ENCODE measurements around the gene CPNE8.

The CPNE8 gene

GRCh38 chr12:38695057-38695456, 210.3 kb downstream of the CPNE8 start:
- TF ChIP-seq GATA2 (IDR thresholded peaks at IDR 0.05; ENCODE audit: low read depth, low read length), result no peak
- TF ChIP-seq GATA3 (IDR thresholded peaks at IDR 0.05; ENCODE audit: low read depth, low read length), result no peak

DNA sequence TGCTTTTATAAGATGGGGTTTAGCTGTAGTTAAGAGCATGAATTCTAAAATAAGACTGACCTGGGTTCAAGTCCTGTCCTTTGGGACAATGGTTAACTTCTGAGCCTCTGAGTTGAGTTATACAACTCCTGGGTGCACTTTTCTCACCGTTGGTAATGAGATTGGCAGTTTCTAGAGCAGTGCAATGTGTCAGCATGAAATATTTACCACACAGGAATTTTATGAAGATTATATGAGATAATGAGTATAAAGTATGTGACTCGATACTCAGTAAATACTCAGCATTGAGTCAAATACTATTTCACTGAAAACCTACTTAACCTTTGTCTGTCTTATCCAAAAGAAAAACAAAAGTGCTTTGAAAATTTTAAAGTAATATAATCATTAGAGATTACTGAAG, 214.2 kb downstream of the CPNE8 start:
- TF ChIP-seq GATA3 (IDR thresholded peaks at IDR 0.05; ENCODE audit: low read depth, low read length), result no peak
- TF ChIP-seq GATA2 (IDR thresholded peaks at IDR 0.05; ENCODE audit: low read depth, low read length), result no peak

- no peak for TF ChIP-seq GATA3 (IDR thresholded peaks at IDR 0.05; ENCODE audit: low read depth, low read length)
Measured at GRCh38 chr12:38690646-38691045, 214.7 kb downstream of the CPNE8 start.

DNA sequence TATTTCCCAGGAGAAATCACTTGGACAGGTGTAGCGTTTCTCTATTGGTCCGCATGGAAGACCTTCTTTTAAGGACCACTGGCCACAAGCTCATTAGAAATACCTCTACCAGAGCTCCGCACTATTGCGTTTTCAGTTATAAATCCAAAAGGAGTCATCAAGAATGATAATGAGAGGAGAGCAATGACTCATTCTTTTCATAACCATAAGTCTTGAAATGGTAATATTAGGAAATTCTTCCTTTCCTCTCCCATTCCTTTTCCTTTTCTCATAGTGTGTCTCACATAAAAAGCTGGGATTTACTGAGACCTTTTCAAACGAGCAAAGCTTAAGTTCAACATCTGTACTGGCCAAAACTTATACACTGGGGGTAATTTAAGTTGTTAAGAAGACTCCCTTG, 215.7 kb downstream of the CPNE8 start:
- no peak for TF ChIP-seq GATA3 (IDR thresholded peaks at IDR 0.05; ENCODE audit: low read depth, low read length)
- TF ChIP-seq GATA2 (IDR thresholded peaks at IDR 0.05; ENCODE audit: low read depth, low read length), result no peak

DNA sequence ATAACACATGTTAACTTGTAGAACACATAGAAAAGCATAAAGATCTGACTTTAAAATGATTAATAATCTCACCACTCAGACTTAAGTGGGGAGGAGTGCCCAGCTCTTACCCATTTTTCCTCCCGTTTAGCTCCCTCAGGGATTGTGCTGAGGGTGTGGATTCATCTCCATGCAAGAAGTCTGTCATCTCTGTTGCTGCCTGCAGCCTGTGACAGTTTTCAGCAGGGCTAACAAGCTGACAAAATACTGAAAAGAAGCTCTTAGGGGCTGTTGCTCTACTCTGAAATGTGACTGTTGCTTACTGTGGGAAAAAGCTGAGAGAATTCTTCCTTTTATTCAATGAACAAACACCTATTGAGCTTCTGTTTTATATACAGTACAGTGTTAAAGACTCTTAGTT, 216.2 kb downstream of the CPNE8 start:
- TF ChIP-seq GATA2 (IDR thresholded peaks at IDR 0.05; ENCODE audit: low read depth, low read length) (no peak), GATA3 (IDR thresholded peaks at IDR 0.05; ENCODE audit: low read depth, low read length) (no peak)

DNA sequence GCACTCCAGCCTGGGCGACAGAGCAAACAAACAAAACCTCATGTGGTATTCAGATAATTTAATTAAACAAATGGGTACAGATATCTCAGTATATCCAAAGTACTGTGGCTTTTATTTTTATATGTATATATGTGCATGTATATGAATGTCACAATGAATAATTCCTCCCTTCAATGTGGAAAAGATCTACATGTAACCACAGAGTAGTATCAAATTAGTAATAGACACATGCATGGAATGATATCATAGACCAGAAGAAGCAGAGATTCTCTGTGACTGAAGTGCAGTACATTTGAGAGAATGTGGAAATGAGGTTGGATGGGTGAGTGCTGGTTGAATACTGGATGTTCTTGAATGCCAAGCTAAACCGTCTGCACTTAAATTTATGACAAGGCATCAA, 222.9 kb downstream of the CPNE8 start:
- no peak for TF ChIP-seq GATA3 (IDR thresholded peaks at IDR 0.05; ENCODE audit: low read depth, low read length)
- no peak for TF ChIP-seq GATA2 (IDR thresholded peaks at IDR 0.05; ENCODE audit: low read depth, low read length)

DNA sequence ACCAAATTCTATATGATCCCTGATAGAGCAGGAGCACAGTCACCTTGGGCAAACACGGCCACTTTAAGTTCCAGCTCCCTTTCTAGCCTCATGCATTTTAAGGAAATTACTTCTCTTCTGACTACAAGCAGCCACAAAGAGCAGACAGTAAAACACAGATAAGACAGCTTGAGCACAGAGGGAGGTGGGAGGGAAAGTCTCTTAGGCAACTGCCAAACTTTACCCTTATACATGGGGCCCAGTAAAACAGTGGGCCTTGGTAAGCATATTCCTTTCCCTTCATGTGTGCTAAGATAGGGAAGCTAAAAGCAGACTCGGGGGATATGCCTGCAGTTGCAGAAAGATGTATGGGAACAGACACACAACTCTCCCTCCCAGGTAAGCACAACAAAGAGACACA, 235.9 kb downstream of the CPNE8 start:
- TF ChIP-seq GATA2 (IDR thresholded peaks at IDR 0.05; ENCODE audit: low read depth, low read length) (no peak), GATA3 (IDR thresholded peaks at IDR 0.05; ENCODE audit: low read depth, low read length) (no peak)

DNA sequence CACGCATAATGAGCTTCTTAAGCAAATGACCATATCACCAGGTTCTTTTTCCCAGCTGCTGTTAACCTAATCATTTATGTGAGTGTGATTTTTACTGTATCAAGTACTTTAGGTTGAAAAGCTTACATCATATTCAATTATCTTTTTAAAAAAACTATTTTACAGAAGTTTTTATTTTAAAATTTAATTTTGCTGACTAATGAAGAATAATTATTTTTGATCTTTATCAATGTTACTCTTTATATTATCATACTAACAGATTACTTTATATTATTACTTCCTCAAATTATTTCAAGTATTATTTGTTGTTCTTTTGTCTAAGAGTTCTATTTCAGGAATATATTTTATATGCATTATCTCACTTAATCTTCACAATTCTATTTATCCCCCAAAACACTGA, 236.3 kb downstream of the CPNE8 start:
- no peak for TF ChIP-seq GATA2 (IDR thresholded peaks at IDR 0.05; ENCODE audit: low read depth, low read length)
- TF ChIP-seq GATA3 (IDR thresholded peaks at IDR 0.05; ENCODE audit: low read depth, low read length), result no peak

GRCh38 chr12:38666425-38666824, 239.0 kb downstream of the CPNE8 start:
- TF ChIP-seq GATA2 (IDR thresholded peaks at IDR 0.05; ENCODE audit: low read depth, low read length), result no peak
- no peak for TF ChIP-seq GATA3 (IDR thresholded peaks at IDR 0.05; ENCODE audit: low read depth, low read length)

DNA sequence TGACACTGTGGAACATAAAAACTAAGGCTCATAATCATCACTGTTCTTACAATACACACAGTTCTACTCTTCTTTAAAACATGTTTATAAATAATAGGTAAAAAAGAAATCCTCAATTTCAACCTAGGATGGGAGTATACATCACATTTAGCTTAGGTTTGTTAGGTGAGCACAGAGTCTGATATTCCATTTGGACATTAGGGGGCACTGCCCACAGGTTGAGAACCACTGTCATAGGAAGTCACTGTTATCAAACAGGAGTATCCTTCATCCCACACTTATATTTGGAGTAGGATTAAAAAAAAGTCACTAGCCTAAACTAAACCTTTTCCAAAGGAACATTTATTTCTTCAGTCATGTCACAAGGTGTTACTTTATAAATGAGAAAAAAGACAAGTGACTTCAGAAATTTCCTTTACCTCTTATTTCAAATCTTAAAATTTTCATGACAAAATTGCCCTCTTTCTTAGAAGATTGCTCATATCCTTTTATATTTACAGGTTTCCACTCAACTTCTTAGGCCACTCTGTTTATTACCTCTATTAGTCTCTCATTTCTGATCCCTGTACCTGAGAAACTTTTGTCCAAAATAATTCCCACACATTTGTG, 240.6 kb downstream of the CPNE8 start:
- TF ChIP-seq GATA2 (IDR thresholded peaks at IDR 0.05; ENCODE audit: low read depth, low read length) (no peak), GATA3 (IDR thresholded peaks at IDR 0.05; ENCODE audit: low read depth, low read length) (no peak)

GRCh38 chr12:38662829-38663228, 242.6 kb downstream of the CPNE8 start:
- TF ChIP-seq GATA3 (IDR thresholded peaks at IDR 0.05; ENCODE audit: low read depth, low read length), result no peak
- no peak for TF ChIP-seq GATA2 (IDR thresholded peaks at IDR 0.05; ENCODE audit: low read depth, low read length)

GRCh38 chr12:38653650-38654049, 251.7 kb downstream of the CPNE8 start:
- no peak for TF ChIP-seq GATA3 (IDR thresholded peaks at IDR 0.05; ENCODE audit: low read depth, low read length)

GRCh38 chr12:38648813-38649212, 256.6 kb downstream of the CPNE8 start:
- TF ChIP-seq GATA3 (IDR thresholded peaks at IDR 0.05; ENCODE audit: low read depth, low read length) (peak; percentile 37; the same call in 1 of the 2 replicates), GATA2 (IDR thresholded peaks at IDR 0.05; ENCODE audit: low read depth, low read length) (peak; percentile 18; the same call in 1 of the 2 replicates)

- no peak for TF ChIP-seq GATA2 (IDR thresholded peaks at IDR 0.05; ENCODE audit: low read depth, low read length)
- no peak for TF ChIP-seq GATA3 (IDR thresholded peaks at IDR 0.05; ENCODE audit: low read depth, low read length)
Measured at GRCh38 chr12:38646146-38646545, 259.2 kb downstream of the CPNE8 start.

- TF ChIP-seq GATA2 (IDR thresholded peaks at IDR 0.05; ENCODE audit: low read depth, low read length) (no peak), GATA3 (IDR thresholded peaks at IDR 0.05; ENCODE audit: low read depth, low read length) (no peak)
Measured at GRCh38 chr12:38639625-38640024, 265.8 kb downstream of the CPNE8 start.

- TF ChIP-seq GATA3 (IDR thresholded peaks at IDR 0.05; ENCODE audit: low read depth, low read length) (no peak), GATA2 (IDR thresholded peaks at IDR 0.05; ENCODE audit: low read depth, low read length) (no peak)
Measured at GRCh38 chr12:38638401-38638800, 267.0 kb downstream of the CPNE8 start.
